GM23248 (cell line): ENCODE data around the gene HDHD5.
"Not testable (repeated sequence)": the region's sequence is repeated elsewhere in the genome, so short reads cannot be mapped to it uniquely, and the experiment has no call there.

Experiments used
- EZH2 ChIP-seq: fragments of 200-600 bp; sonication (generic); IDR thresholded peaks from 2 replicates; pipeline ENCODE4 v1.6.1; 2018; ENCODE audit warnings: antibody characterized with exemption, mild to moderate bottlenecking; ENCODE audit not compliant: insufficient read depth, poor library complexity, severe bottlenecking
- EZH2phosphoT487 ChIP-seq: fragments of 200-600 bp; sonication (generic); IDR thresholded peaks from 2 replicates; pipeline ENCODE4 v1.6.1; 2018; ENCODE audit warnings: antibody characterized with exemption, moderate library complexity, mild to moderate bottlenecking, low read depth; ENCODE audit not compliant: insufficient read depth

- TF ChIP-seq EZH2phosphoT487, EZH2: not testable (repeated sequence)
Measured at GRCh38 chr22:17147458-17147857, 11.6 kb downstream of the HDHD5 start.
